Fibroblast of pulmonary artery (primary cell): Measurements from ENCODE around the gene CD300LB.

Source experiments
- DNase-seq: peaks from one replicate; pipeline ENCODE4 v3.0.0-alpha.2; 2010; ENCODE audit warnings: low read depth
- H3K4me3 ChIP-seq: replicated peaks from 2 replicates; pipeline ENCODE4 v1.5.1; 2011; ENCODE audit warnings: low read depth, mild to moderate bottlenecking, control low read depth, low read length, moderate library complexity
- TF ChIP-seq, protein P1 (sequence below): IDR thresholded peaks from 2 replicates; pipeline ENCODE4 v1.5.1; 2011; ENCODE audit warnings: mild to moderate bottlenecking, control low read depth, low read length, inconsistent platforms; ENCODE audit errors: missing control alignments

Gene CD300LB

GRCh38 chr17:74526681-74527080 is 4.6 kb downstream of the CD300LB start:
- TF ChIP-seq, protein P1, sequence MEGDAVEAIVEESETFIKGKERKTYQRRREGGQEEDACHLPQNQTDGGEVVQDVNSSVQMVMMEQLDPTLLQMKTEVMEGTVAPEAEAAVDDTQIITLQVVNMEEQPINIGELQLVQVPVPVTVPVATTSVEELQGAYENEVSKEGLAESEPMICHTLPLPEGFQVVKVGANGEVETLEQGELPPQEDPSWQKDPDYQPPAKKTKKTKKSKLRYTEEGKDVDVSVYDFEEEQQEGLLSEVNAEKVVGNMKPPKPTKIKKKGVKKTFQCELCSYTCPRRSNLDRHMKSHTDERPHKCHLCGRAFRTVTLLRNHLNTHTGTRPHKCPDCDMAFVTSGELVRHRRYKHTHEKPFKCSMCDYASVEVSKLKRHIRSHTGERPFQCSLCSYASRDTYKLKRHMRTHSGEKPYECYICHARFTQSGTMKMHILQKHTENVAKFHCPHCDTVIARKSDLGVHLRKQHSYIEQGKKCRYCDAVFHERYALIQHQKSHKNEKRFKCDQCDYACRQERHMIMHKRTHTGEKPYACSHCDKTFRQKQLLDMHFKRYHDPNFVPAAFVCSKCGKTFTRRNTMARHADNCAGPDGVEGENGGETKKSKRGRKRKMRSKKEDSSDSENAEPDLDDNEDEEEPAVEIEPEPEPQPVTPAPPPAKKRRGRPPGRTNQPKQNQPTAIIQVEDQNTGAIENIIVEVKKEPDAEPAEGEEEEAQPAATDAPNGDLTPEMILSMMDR, result no peak
- no peak for DNase-seq

DNA sequence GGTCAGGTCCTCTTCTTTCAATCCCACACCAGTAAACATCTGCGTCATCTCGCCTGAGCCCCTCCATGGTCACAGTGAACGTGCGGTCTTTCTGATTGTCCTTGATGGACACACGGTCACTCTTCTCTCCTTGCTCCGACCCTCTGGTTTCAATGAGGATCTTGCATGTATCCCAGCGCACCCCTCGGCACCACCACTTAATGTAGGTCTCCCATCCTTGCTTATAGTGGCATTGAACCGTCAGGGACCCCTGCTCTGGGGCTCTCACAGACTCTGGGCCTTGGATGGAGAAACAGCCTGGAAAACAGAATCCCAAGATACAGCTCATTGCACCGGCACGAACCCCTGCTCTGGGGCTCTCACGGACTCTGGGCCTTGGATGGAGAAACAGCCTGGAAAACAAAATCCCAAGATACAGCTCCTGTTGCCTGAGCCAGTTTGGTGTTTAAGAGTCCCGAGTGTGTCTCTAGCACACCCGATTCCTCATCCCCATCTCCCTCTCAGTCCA is 5.4 kb downstream of the CD300LB start:
- DNase-seq, result no peak
- TF ChIP-seq, protein P1, result no peak
- H3K4me3 ChIP-seq, result no peak overlapping the region

More at GRCh38 chr17:74526681-74527080, 4.6 kb downstream of the CD300LB start:
- H3K4me3 ChIP-seq, result no peak overlapping the region

GRCh38 chr17:74525465-74525725 is 5.9 kb downstream of the CD300LB start:
- no peak for DNase-seq
- no peak overlapping the region for H3K4me3 ChIP-seq
- TF ChIP-seq, protein P1, result no peak

- H3K4me3 ChIP-seq, result no peak overlapping the region
Measured at GRCh38 chr17:74524653-74525464, 6.4 kb downstream of the CD300LB start.

GRCh38 chr17:74523308-74523707 is 8.0 kb downstream of the CD300LB start:
- no peak overlapping the region for H3K4me3 ChIP-seq
- TF ChIP-seq, protein P1, result no peak

More at GRCh38 chr17:74524653-74525464, 6.4 kb downstream of the CD300LB start:
- TF ChIP-seq, protein P1, result no peak
- no peak for DNase-seq

DNA sequence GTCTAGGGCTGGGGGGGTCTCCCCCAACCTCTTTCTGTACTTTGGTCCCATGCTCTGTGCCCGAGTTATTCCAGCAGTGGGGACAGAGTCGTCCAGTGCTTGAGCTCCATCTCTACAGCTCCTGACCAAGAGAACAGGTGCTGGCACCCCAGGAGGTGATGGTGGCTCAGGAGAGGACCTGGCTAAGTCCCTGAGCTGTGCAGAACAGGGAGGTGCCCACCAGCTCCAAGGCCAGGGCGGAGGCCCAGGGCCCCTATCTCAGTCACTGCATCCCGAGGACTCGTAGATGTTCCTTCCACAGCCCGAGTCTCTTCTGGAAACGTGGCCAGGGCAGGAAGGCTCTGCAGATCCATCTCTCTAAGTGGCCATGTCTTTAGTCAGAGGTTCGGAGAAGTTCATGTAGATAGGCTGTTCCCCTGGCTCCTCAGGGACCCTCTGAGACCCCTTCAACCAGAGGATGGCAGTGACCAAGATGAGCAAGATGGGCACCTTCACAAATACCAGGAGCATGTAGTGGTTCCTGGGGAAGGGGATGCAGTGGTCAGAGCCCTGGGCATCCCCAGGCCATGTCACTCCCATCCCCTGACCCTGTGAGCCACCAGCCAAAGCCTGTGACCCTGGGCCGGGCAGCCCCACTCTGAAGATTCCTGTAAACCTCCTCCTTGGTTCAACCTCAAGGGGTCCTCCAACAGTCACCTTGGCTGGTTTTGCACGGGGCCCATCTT is 8.7 kb downstream of the CD300LB start:
- no peak for DNase-seq
- TF ChIP-seq, protein P1, result no peak
- H3K4me3 ChIP-seq, result no peak overlapping the region

More at GRCh38 chr17:74523308-74523707, 8.0 kb downstream of the CD300LB start:
- DNase-seq, result no peak
